Neural cell (in vitro differentiated cells): ENCODE results near the gene AFF2.

Experiments used
- CTCF ChIP-seq: fragments of 450-650 bp; IDR thresholded peaks from 2 replicates; pipeline ENCODE4 v1.5.1; 2014; ENCODE audit warnings: antibody characterized with exemption, mild to moderate bottlenecking, moderate library complexity; ENCODE audit not compliant: poor library complexity, severe bottlenecking
- EP300 ChIP-seq: fragments of 450-650 bp; conservative IDR thresholded peaks from 2 replicates; pipeline ENCODE4 v1.6.1; 2014; ENCODE audit warnings: antibody characterized with exemption, mild to moderate bottlenecking, moderate library complexity; ENCODE audit not compliant: poor library complexity, severe bottlenecking
- EZH2 ChIP-seq: fragments of 200-600, 300-800 bp; shearing (Covaris generic), sonication (generic); IDR thresholded peaks from 2 replicates; pipeline ENCODE4 v1.6.1; 2014; ENCODE audit warnings: antibody characterized with exemption, low read length, borderline replicate concordance, mild to moderate bottlenecking; ENCODE audit not compliant: insufficient read depth, poor library complexity, severe bottlenecking
- POLR2AphosphoS5 ChIP-seq: IDR thresholded peaks from 2 replicates; pipeline ENCODE4 v1.6.1; 2012
- RAD21 ChIP-seq: fragments of 450-650 bp; conservative IDR thresholded peaks from 2 replicates; pipeline ENCODE4 v1.6.1; 2014; ENCODE audit warnings: antibody characterized with exemption, mild to moderate bottlenecking, moderate library complexity

GRCh38 chrX:148698221-148698620 is 197.8 kb downstream of the AFF2 start:
- TF ChIP-seq RAD21 = no peak
- no peak for TF ChIP-seq POLR2AphosphoS5
- no peak for TF ChIP-seq CTCF
- TF ChIP-seq EP300 = no peak
- no peak for TF ChIP-seq EZH2
